Brain pericyte (primary cell): ENCODE measurements around the gene MSN.
"Not testable (repeated sequence)": the region's sequence is repeated elsewhere in the genome, so short reads cannot be mapped to it uniquely, and the experiment has no call there.

Experiments used
- DNase-seq: peaks from one replicate; pipeline ENCODE4 v3.0.0-alpha.2; 2012; ENCODE audit warnings: low read depth, low spot score

The MSN gene

DNA sequence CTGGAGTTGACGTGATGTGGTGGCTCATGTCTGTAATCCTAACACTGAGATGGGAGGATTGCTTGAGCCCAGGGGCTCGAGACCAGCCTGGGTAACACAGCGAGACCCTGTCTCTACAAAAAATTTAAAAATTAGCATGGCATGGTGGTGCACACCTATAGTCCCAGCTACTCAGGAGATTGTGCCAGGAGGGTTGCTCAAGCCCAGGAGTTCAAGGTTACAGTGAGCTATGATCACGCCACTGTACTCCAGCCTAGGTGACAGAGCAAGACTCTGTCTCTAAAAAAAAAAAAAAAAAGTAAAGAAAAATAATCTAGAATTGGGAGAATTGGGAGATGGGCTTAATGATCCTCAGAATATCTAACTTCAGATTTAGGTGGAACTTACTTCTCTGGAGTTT is 51.1 kb downstream of the MSN start:
- DNase-seq: no peak

GRCh38 chrX:65720381-65720964 is 53.0 kb downstream of the MSN start:
- no peak for DNase-seq

DNA sequence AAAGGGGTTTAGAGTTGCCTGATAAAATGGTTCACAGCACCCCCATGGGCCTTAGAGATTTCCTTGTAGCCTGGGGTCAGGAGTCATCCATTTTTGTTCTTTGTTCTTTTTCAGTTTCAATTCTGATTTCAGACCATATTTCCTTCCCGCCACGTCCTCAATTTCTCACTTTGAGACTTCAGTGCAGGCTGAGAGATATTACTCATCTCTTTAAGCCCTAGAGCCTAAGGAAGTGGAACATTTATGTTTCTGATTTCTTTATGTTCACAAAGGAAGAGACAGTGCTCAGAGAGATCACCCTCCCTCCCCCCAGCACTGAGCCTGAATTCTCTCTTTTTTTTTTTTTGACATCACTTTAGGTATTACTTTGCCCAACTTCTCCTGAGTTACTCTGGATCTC is 56.3 kb downstream of the MSN start:
- DNase-seq: no peak

DNA sequence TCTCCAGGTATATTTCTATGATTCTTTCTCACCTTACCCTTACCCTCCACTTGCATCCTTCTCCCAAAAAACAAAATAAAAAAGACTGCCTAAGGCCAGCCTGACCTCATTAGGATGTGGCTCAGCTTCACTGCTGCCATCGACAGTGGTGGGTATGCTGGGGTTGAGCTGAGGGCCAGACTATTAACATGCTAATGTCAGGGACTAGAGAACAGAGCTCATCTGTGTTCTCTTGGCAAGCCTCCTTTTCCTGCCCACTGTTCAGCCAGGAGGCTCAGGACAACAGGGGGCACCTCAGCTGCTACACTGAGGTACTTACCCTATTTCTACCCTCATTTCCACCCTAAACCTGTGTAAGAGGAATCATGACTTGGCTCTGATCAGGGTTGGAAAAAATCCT is 59.3 kb downstream of the MSN start:
- DNase-seq: no peak

DNA sequence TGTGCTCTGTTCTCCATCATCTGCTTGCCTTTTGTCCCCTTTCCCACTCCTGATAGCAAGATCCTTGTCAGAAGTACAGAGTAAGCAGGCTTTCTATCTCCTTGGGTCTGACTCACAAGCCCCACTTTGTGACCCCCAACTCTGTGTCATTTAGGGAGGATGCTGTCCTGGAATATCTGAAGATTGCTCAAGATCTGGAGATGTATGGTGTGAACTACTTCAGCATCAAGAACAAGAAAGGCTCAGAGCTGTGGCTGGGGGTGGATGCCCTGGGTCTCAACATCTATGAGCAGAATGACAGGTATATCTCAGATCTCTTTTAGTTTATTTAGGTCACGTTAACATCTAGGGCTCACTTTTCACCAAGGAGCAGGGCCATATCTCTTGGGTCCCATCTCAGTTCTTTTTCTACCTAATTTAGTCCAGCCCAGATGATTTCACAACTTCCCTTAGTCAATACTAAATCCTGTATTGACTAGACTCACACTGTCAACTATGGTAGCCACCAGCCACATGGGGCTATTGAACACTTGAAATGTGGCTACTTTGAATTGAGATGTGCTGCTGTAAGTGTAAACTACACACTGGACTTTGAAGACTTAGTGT is 64.3 kb downstream of the MSN start:
- no peak for DNase-seq

- no peak for DNase-seq
Observed at GRCh38 chrX:65740909-65741308, 73.5 kb downstream of the MSN start.

GRCh38 chrX:65741823-65742222 is 74.4 kb downstream of the MSN start:
- no peak for DNase-seq

DNA sequence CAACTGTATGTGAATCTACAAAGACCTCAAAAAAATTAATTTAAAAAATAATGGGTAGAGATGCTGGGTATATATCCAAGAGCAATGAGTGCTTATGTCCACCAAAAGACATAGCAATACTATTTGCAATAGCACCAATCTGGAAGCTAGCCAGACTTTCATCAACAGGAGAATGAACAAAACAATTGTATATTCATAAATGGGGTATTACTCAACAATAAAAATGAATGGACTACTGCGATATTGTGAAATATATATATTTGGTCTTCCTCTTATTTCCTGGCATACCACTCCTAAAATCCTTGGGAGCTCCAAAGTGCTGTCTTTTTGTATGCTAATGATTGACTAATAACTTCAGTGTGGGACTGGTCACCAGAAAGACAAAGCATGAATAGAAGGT is 77.5 kb downstream of the MSN start:
- DNase-seq: no peak

GRCh38 chrX:65745427-65745826 is 78.0 kb downstream of the MSN start:
- DNase-seq: no peak

- no peak for DNase-seq
Observed at GRCh38 chrX:65745992-65746391, 78.5 kb downstream of the MSN start.

GRCh38 chrX:65750674-65751469 is 83.4 kb downstream of the MSN start:
- DNase-seq: no peak

- DNase-seq: no peak
Observed at GRCh38 chrX:65751519-65751918, 84.1 kb downstream of the MSN start.

DNA sequence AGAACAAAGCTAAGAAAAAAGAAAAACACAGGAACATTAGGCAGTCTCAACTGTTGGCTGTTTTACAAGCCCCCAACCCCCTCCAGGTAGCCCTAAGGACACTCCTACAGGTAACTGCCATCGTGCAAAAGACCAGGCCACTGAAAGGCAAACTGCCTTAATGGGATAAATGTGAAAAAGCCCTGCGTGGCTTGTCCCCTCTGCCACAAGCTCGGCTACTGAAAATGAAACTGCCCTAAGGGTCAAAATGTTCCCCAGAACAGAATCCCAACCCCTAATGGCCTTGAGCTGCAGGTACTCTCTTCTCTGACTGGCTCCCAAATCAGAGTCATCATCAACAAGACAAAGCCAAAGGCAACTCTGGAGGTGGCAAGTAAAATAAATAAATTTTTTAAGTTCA is 84.8 kb downstream of the MSN start:
- no peak for DNase-seq

DNA sequence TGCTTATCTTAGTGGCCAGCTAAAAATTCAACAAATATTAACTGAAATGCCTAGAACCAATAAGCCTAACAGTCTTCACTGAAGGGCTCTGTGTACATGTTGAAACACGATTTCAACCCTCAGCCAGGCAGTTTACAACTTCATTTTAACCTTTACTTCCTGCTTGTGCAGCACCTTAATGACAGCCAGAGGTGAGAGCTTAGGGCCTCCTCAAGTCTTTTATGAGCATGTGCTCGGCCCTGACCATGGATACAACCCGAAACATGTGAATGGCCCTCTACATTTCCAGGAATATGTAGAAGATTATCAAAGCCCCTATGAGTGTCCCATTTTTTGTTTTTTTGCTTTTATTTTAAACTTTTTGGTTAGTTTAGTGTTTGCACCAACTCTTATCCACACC is 88.3 kb downstream of the MSN start:
- DNase-seq: no peak

GRCh38 chrX:65757943-65758342 is 90.5 kb downstream of the MSN start:
- no peak for DNase-seq

- DNase-seq: no peak
Observed at GRCh38 chrX:65758505-65758904, 91.1 kb downstream of the MSN start.

- DNase-seq: not testable (repeated sequence)
Observed at GRCh38 chrX:65759525-65759924, 92.1 kb downstream of the MSN start.

GRCh38 chrX:65769564-65770292 is 102.3 kb downstream of the MSN start:
- no peak for DNase-seq

DNA sequence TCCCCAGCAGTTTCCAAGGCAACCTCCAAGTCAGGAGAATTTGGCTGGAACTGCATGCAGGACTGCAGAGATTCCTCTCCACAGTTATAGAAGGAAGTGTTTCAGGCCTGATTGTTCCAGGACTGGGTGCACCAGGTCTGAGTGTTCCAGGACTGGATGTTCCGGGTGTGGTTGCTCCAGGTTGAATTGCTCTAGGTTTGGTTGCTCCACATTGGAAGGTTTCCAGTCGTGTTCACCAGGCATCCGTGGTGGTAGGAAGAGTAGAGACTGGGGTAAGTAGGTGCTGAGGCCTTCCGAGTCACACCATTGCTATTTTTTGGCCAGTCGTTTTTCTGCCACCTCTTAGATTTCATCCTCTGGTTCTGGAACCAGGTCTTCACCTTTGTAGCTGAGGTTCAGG is 105.4 kb downstream of the MSN start:
- no peak for DNase-seq

GRCh38 chrX:65781845-65782244 is 114.4 kb downstream of the MSN start:
- DNase-seq: no peak

- DNase-seq: no peak
Observed at GRCh38 chrX:65783746-65784145, 116.3 kb downstream of the MSN start.
